Measurements from ENCODE around the gene STARD4.

DNA sequence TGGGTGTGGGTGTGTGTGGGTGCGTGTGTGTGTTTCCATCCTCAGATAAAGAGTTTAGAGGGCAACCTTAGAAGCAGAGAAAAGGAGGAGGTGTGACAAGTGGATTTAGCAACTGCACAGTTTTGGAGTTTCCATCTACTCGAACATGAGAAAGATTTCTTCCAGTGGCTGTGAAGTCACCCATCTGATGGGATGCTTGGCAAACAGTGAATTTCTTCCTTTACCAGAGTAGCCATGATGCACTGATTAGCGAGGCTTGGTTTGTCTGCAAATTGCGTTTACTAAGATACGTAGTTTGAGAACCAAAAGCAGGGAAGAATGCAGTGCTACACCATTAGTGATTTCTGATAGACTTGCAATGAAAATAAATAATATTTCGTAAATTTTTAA, 791 bp upstream of the STARD4 start:
- TF ChIP-seq POLR2A (IDR thresholded peaks at IDR 0.05; ENCODE audit: low read length) (no peak), GATA1 (IDR thresholded peaks at IDR 0.05; ENCODE audit: low read depth, low read length) (no peak)
